Upper lobe of right lung (tissue), 1 donor: ENCODE data around the gene KCNE4. TPM values are rescaled to one million over a fixed set of nuclear protein-coding genes. Genes with fewer than 3 reads are reported as not detected.

Experiments
- ATAC-seq: fragments of 200-7000 bp; cut with Tn5 transposase; one replicate; pipeline ENCODE4 v1.9.1; 2020; ENCODE audit warnings: mild to moderate bottlenecking, moderate library complexity
- DNase-seq: peaks from one replicate; pipeline ENCODE4 v3.0.0-alpha.2; 2020
- H3K27ac ChIP-seq: fragments of 200-600 bp; one replicate; pipeline ENCODE4 v1.8.0; 2022
- H3K27me3 ChIP-seq: fragments of 200-600 bp; one replicate; pipeline ENCODE4 v1.8.0; 2022; ENCODE audit warnings: mild to moderate bottlenecking
- H3K36me3 ChIP-seq: fragments of 200-600 bp; one replicate; pipeline ENCODE4 v1.8.0; 2022
- H3K4me1 ChIP-seq: fragments of 200-600 bp; one replicate; pipeline ENCODE4 v1.8.0; 2022
- H3K4me3 ChIP-seq: fragments of 200-600 bp; one replicate; pipeline ENCODE4 v1.8.0; 2022; ENCODE audit warnings: mild to moderate bottlenecking
- H3K9me3 ChIP-seq: fragments of 200-600 bp; one replicate; pipeline ENCODE4 v1.8.0; 2022
- CTCF ChIP-seq: fragments of 200-600 bp; IDR thresholded peaks from one replicate; pipeline ENCODE4 v1.8.0; 2022; ENCODE audit warnings: antibody characterized with exemption
- intact Hi-C: fragments of 100-400 bp; cut with DNase I; formaldehyde crosslinking; loops from one replicate; pipeline ENCODE4 v1.11.0; 2022
- total RNA-seq: library from RNA; stranded (reverse); fragmentation: NEBNext Ultra II Directional; extraction: Animal tissue kit (Norgen Biotek cat#: 25700); gene quantifications from one replicate; pipeline ENCODE4 v1.2.1, GENCODE V29; 2021
- donor health status: DM: no; HTN: yes; CAD: no; lungs with severe emphysema.

Gene KCNE4
- total RNA-seq, 1 donor from 2014 or later, result 0.61 TPM

- H3K27me3 ChIP-seq, result no peaks in the 10 kb centered on the region
- H3K27ac ChIP-seq, result no peak overlapping the region
- H3K4me3 ChIP-seq, result no peak overlapping the region
- H3K36me3 ChIP-seq, result no peaks in the 10 kb centered on the region
- TF ChIP-seq CTCF, result no peak
- no peaks in the 10 kb centered on the region for H3K9me3 ChIP-seq
- no peak for ATAC-seq
- H3K4me1 ChIP-seq, result no peaks in the 10 kb centered on the region
- intact Hi-C loops, result no loop called here
- DNase-seq, result no peak
Measured at GRCh38 chr2:223010641-223011040, 41.3 kb upstream of the KCNE4 start.

GRCh38 chr2:223012291-223012690 is 39.7 kb upstream of the KCNE4 start:
- H3K4me3 ChIP-seq, result no peak overlapping the region
- TF ChIP-seq CTCF, result no peak
- H3K27ac ChIP-seq, result no peak overlapping the region
- no peaks in the 10 kb centered on the region for H3K4me1 ChIP-seq
- DNase-seq, result no peak
- intact Hi-C loops, result no loop called here
- no peaks in the 10 kb centered on the region for H3K9me3 ChIP-seq
- H3K36me3 ChIP-seq, result no peaks in the 10 kb centered on the region
- ATAC-seq, result no peak
- H3K27me3 ChIP-seq, result no peaks in the 10 kb centered on the region

GRCh38 chr2:223019390-223019930 is 32.5 kb upstream of the KCNE4 start:
- Histone ChIP-seq H3K27me3 (no peaks in the 10 kb centered on the region), H3K9me3 (no peaks in the 10 kb centered on the region), H3K4me1 (no peaks in the 10 kb centered on the region), H3K4me3 (no peak overlapping the region), H3K36me3 (no peaks in the 10 kb centered on the region), H3K27ac (no peak overlapping the region)
- DNase-seq, result no peak
- intact Hi-C loops, result no loop called here
- ATAC-seq, result no peak
- TF ChIP-seq CTCF, result no peak

- Histone ChIP-seq H3K36me3 (no peaks in the 10 kb centered on the region), H3K9me3 (no peaks in the 10 kb centered on the region), H3K4me1 (no peaks in the 10 kb centered on the region), H3K4me3 (no peak overlapping the region), H3K27me3 (no peaks in the 10 kb centered on the region), H3K27ac (no peak overlapping the region)
- ATAC-seq (no peak), DNase-seq (no peak)
- intact Hi-C loops, result no loop called here
- no peak for TF ChIP-seq CTCF
Measured at GRCh38 chr2:223019987-223020717, 31.8 kb upstream of the KCNE4 start.

- DNase-seq (no peak), ATAC-seq (no peak)
- Histone ChIP-seq H3K27ac (no peak overlapping the region), H3K4me3 (no peak overlapping the region), H3K36me3 (no peaks in the 10 kb centered on the region), H3K27me3 (no peaks in the 10 kb centered on the region), H3K9me3 (no peaks in the 10 kb centered on the region), H3K4me1 (no peaks in the 10 kb centered on the region)
- intact Hi-C loops, result no loop called here
- TF ChIP-seq CTCF, result no peak
Measured at GRCh38 chr2:223020971-223021675, 30.9 kb upstream of the KCNE4 start.
